Effector CD8-positive, alpha-beta T cell (primary cell): ENCODE measurements around the gene BCL6.

Experiments used
- DNase-seq: peaks from one replicate; lab custom pipeline; 2025; lab: John Stamatoyannopoulos, UW

Gene BCL6

GRCh38 chr3:187673012-187673411, 72.3 kb downstream of the BCL6 start:
- DNase-seq = no peak
